Measurements from ENCODE around the gene CCDC30.

CCDC30 gene

GRCh38 chr1:42703888-42704464 is 240.9 kb downstream of the CCDC30 start:
- no peak for DNase-seq
